Left ventricle myocardium inferior (tissue), 1 donor: ENCODE data around the gene GPR37. TPM values are rescaled to one million over a fixed set of nuclear protein-coding genes. Genes with fewer than 3 reads are reported as not detected.

Source experiments
- DNase-seq: peaks from one replicate; pipeline ENCODE4 v3.0.0-alpha.2; 2020
- H3K27ac ChIP-seq: fragments of 200-600 bp; replicated peaks from 2 replicates; pipeline ENCODE4 v1.8.0; 2021
- H3K27me3 ChIP-seq: fragments of 200-600 bp; 2 replicates; pipeline ENCODE4 v1.8.0; 2021; ENCODE audit warnings: low read depth
- H3K36me3 ChIP-seq: fragments of 200-600 bp; 2 replicates; pipeline ENCODE4 v1.8.0; 2021
- H3K4me1 ChIP-seq: fragments of 200-600 bp; 2 replicates; pipeline ENCODE4 v1.8.0; 2021
- H3K4me3 ChIP-seq: fragments of 200-600 bp; 2 replicates; pipeline ENCODE4 v1.8.0; 2021; ENCODE audit warnings: mild to moderate bottlenecking, moderate library complexity
- H3K9me3 ChIP-seq: fragments of 200-600 bp; replicated peaks from 2 replicates; pipeline ENCODE4 v1.8.0; 2021
- CTCF ChIP-seq: fragments of 200-600 bp; IDR thresholded peaks from 2 replicates; pipeline ENCODE4 v1.8.0; 2021; ENCODE audit warnings: antibody characterized with exemption, mild to moderate bottlenecking, borderline replicate concordance
- intact Hi-C: fragments of 100-400 bp; cut with micrococcal nuclease; formaldehyde crosslinking; loops from one replicate; pipeline ENCODE4 v1.11.0; 2022
- total RNA-seq: library from RNA; stranded (reverse); fragmentation: NEBNext Ultra II Directional; extraction: Animal tissue kit (Norgen Biotek cat#: 25700); gene quantifications from one replicate; pipeline ENCODE4 v1.2.1, GENCODE V29; 2021
- donor health status: DM: no; HTN: yes; CAD: no; lungs with severe emphysema.

GPR37 gene
- total RNA-seq, 1 donor from 2014 or later: not detected

- DNase-seq: no peak
- Histone ChIP-seq H3K36me3 (no peaks in the 10 kb centered on the region), H3K27me3 (peaks cover 13% of the 10 kb centered on the region), H3K27ac (no peak overlapping the region), H3K4me3 (no peak overlapping the region), H3K9me3 (no peaks in the 10 kb centered on the region), H3K4me1 (no peaks in the 10 kb centered on the region)
- no peak for TF ChIP-seq CTCF
- intact Hi-C loops: no loop called here
These were observed 14.5 kb upstream of the GPR37 start for GRCh38 chr7:124780056-124780455.

- no peaks in the 10 kb centered on the region for H3K4me1 ChIP-seq
- H3K4me3 ChIP-seq: no peak overlapping the region
- no peaks in the 10 kb centered on the region for H3K36me3 ChIP-seq
- DNase-seq: no peak
- H3K9me3 ChIP-seq: no peaks in the 10 kb centered on the region
- TF ChIP-seq CTCF: no peak
- no peak overlapping the region for H3K27ac ChIP-seq
- intact Hi-C loops: no loop called here
- peaks cover 17% of the 10 kb centered on the region for H3K27me3 ChIP-seq
These were observed 14.0 kb upstream of the GPR37 start for GRCh38 chr7:124779620-124780019.

GRCh38 chr7:124779194-124779593, 13.6 kb upstream of the GPR37 start:
- H3K27me3 ChIP-seq: peaks cover 20% of the 10 kb centered on the region
- intact Hi-C loops: no loop called here
- no peaks in the 10 kb centered on the region for H3K9me3 ChIP-seq
- H3K36me3 ChIP-seq: no peaks in the 10 kb centered on the region
- no peak for TF ChIP-seq CTCF
- DNase-seq: no peak
- no peaks in the 10 kb centered on the region for H3K4me1 ChIP-seq
- H3K4me3 ChIP-seq: no peak overlapping the region
- H3K27ac ChIP-seq: no peak overlapping the region

GRCh38 chr7:124777268-124777667, 11.7 kb upstream of the GPR37 start:
- TF ChIP-seq CTCF: no peak
- intact Hi-C loops: no loop called here
- DNase-seq: no peak
- Histone ChIP-seq H3K27me3 (peaks cover 32% of the 10 kb centered on the region), H3K4me1 (no peaks in the 10 kb centered on the region), H3K27ac (no peak overlapping the region), H3K4me3 (no peak overlapping the region), H3K36me3 (no peaks in the 10 kb centered on the region), H3K9me3 (no peaks in the 10 kb centered on the region)

GRCh38 chr7:124776153-124776552, 10.6 kb upstream of the GPR37 start:
- Histone ChIP-seq H3K36me3 (no peaks in the 10 kb centered on the region), H3K4me1 (no peaks in the 10 kb centered on the region), H3K27me3 (peaks cover 32% of the 10 kb centered on the region), H3K9me3 (no peaks in the 10 kb centered on the region), H3K4me3 (no peak overlapping the region), H3K27ac (no peak overlapping the region)
- DNase-seq: no peak
- no peak for TF ChIP-seq CTCF
- intact Hi-C loops: no loop called here

GRCh38 chr7:124775422-124775821, 9.8 kb upstream of the GPR37 start:
- Histone ChIP-seq H3K36me3 (no peaks in the 10 kb centered on the region), H3K27ac (no peak overlapping the region), H3K4me3 (no peak overlapping the region), H3K4me1 (no peaks in the 10 kb centered on the region), H3K27me3 (peaks cover 32% of the 10 kb centered on the region), H3K9me3 (no peaks in the 10 kb centered on the region)
- intact Hi-C loops: no loop called here
- no peak for TF ChIP-seq CTCF
- no peak for DNase-seq
